NCI-H82 treated with DMSO at 0.1 percent for 48 hours (cell line): ENCODE measurements around the gene RASGRP2.

Source experiments
- DNase-seq: peaks from one replicate; lab custom pipeline; 2025; ENCODE audit not compliant: unreplicated experiment; lab: John Stamatoyannopoulos, UW

The RASGRP2 gene

DNA sequence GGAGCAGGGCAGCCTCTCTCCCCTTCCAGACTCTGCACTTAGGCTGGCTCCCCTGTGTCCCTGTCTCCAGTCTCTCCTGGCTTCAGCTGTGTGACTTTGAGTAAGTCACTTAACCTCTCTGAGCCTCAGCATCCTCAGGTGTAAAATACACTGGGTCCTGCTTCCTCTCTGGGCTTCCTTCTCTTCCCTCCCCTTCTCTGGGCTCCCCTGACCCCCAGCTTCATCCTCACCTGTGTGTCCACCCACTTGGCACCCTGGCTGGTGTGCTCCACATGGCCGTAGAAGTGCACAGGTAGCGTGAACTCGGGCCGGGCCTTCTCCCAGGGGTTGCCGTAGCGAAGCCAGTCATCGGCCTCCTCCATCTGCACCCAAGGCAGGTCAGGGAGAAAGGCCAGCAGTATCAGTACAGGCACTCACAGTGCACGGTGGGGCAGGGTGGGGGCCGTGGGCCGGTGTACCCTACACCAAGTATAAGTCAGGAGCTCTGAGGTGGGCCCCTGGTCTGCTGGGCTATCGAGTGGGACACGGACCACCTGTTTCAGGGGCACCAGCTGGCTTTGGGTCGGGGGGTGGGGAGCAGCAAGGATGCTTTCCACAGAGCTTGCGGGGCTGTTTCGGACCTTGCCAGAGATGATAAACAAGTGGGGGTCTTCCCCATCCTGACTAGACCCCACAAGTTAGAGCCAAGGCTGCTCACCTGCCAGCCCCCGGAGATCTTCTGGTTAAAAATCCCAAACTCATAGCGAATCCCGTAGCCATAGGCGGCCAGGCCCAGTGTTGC lies 13.8 kb upstream of the RASGRP2 start:
- no peak for DNase-seq

DNA sequence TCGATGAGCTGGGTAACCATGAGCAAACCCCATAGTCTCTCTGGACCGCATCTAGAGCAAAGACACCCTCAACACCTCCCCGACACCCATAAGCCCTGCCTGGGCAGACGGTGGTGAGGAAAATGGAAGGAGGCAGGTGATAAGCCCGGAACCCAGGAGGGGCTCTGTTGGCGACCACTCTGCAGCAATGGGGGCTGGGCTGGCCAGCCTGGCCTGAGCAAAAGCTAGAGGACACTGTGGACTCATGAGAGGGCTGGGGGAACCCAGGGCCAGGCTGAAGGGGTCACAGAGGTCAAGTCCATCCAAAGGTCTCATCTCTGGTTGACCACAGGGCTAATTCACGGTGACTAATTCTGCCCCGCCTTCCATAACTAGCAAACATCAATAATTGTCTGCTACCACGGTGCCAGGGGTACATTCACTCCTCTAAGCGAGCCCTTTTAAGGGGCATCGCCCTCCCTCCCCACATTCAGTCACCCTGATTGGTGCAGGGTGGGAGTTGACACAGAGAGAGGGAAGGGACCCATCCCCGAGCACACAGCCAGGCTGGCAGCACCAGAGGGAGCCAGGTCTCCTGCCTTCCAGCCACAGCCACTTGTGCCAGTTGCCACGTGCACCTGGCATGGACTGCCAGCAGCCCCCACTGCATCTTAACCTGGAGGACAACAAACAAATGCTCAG lies 11.9 kb upstream of the RASGRP2 start:
- DNase-seq = no peak

- DNase-seq = no peak
Measured at GRCh38 chr11:64754919-64755662, 11.1 kb upstream of the RASGRP2 start.

DNA sequence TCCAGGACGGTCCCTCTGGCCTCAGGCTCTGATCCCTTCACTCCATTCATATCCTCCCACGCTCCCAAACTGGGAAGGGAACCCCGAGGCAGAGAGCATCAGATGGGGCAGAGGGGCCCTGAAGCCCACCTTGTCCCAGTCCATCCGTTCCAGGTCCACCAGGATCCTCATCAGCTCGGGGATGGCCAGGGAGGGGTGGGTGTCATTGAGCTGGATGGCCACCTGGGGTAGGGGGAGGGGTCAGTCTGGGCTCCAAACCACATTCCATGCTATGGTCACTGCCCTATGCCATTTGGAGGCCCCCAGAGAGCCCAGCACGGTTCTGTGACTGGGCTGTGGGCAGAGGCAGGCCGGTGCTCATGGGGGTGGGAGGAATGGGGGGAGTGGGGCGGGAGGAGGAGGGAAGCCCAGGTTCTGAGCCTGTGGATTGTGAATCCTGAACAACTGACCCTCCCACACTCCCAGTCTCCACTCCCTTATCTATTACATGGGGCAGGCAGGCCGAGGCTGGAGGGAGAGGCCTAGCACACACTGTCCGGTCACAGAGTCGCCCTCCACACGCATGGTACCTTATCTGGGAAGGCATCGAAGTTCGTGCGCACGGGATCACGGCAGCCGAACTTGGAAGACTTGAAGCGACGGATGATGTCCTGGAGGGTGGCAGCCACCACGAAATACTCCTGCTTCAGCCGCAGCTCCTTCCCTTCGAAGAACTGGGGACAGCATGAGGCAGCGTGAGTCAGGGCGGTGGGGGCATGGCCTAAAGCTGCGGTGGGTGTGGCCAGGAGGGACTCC lies 10.4 kb upstream of the RASGRP2 start:
- DNase-seq = no peak

GRCh38 chr11:64753380-64754123 lies 9.6 kb upstream of the RASGRP2 start:
- no peak for DNase-seq

DNA sequence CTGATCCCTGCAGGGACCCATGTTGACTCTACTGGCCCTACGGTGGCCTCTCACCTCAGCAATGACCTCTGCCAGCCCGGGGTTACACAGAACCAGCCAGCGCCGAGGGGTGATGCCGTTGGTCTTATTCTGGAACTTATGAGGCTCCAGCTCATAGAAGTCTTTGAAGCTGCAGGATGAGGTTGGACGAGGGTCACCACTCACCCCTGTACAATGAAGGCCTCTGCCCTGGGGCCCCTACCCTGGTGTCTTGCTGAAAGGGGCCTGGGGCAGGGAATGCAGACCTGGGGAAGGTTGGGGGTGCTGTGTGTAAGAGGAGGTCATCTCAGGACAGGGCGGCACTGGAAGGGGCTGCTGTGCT lies 9.1 kb upstream of the RASGRP2 start:
- DNase-seq = no peak

DNA sequence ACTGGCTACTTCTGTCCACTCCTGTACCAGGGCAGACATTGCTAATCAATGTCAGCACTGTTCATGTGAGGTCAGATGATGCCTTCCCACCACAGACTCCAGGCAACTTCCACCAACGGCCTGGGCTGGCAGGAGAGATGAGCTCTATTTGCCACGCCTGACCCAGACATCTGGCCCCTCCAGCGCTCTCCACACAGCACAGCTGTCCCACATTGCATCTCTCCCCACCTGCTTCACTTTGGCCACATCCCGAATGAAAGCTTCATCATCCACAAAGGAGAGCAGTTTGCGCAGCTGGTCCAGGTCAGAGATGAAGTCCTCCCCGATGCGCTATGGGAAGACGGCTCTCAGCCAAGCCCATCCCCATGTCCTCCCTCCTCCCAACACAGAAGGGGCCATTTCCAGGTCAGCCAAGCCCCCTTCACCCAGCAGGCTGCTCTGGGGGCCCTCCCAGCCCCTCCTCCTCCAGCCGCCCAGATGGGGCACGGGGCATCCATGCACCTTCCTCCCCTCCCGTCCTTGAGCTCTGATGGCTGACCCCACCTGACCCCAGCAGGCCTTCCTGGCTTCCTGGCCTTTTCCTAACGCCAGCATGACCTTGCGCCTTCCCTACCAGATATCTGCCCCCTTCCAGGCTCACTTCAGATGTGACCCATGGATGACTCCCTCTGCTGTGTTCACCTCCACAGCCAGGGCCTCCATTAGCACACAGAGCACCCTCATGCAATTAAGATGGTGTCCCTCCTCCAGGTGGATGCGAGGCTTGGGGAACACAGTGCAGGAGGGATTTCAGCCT lies 8.4 kb upstream of the RASGRP2 start:
- no peak for DNase-seq

GRCh38 chr11:64751580-64751979 lies 7.6 kb upstream of the RASGRP2 start:
- DNase-seq = no peak

GRCh38 chr11:64751136-64751535 lies 7.2 kb upstream of the RASGRP2 start:
- no peak for DNase-seq

- no peak for DNase-seq
Measured at GRCh38 chr11:64750361-64751054, 6.6 kb upstream of the RASGRP2 start.

GRCh38 chr11:64747961-64748665 lies 4.2 kb upstream of the RASGRP2 start:
- no peak for DNase-seq

DNA sequence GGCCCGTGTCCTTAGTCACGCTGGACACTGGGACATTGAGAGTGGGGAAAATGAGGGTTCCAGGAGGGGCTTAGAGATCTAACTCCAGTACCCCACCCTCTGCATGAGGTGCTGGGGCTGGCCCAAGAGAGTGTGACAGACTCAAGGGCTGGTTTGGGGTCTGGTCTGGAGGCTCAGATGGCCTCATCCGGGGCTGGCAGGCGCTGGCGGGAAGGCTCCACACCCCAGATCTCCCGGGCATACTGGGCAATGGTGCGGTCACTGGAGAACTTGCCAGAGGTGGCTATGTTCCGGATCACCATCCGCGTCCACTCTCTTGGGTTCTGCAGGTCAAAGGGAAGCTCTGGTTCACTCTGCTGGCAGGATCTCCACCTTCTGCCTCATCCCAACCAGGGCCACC lies 2.5 kb upstream of the RASGRP2 start:
- no peak for DNase-seq

- DNase-seq = no peak
Measured at GRCh38 chr11:64745521-64746328, 1.8 kb upstream of the RASGRP2 start.

DNA sequence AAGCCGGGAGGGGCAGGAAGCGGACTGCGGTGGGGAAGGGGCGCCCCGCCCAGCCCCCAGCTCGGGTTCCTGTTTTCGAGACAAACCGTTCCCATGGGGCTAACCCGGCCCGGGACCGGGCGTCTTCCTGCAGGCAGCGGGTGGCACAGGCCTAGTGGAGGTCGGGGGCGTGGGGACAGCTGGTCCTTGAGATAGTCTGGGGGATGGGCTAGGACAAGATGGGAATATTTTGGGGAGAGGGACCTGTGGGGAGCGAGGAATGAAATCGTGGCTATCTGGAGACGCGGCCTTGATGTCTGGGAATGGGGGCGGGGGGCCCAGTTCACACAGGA lies 1.2 kb upstream of the RASGRP2 start:
- no peak for DNase-seq

GRCh38 chr11:64744544-64745188 lies 724 bp upstream of the RASGRP2 start:
- DNase-seq = no peak

DNA sequence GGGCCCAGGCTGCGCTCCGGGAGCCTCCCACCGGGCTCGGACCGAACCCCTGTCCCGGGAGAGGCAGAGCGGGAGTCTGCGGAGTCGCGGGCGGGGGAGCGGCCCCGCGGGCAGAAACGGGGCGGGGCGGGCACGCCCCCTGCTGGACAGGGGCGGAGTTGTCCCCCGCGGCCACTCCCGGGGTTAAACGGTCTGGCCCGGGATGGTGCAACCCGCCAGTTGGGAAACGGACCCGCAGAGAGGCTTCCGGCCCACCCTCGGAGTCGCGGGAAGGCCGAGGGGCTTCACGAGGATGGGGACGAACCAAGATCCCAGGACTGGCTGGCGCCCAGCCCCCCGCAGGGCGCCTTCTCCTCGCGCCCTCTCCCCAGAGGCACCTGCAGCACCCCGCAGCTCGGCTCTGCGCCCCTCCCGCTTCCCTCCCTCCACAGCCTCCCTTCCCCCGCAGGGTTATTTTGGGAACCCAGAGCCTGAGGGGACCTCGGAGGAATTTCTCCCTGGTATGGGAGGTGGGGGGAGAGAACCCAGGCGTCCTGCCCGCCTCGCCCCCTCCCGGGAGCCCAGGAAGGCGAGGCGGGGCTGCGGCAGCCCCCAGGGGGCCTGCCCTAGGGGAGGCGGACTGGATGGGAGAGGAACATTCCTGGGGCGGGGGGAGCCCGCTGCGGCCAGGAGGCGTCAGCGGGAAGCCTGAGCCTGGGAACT lies 902 bp downstream of the RASGRP2 start:
- DNase-seq = no peak
